HG03439 (cell line): ENCODE measurements around the gene PPP3R1.
"Not testable (repeated sequence)": the region's sequence is repeated elsewhere in the genome, so short reads cannot be mapped to it uniquely, and the experiment has no call there.

Experiments used
- ATAC-seq: cut with Tn5 transposase; IDR thresholded peaks from one replicate; pipeline ENCODE4 v1.9.1; 2021; ENCODE audit warnings: mild to moderate bottlenecking, moderate library complexity; ENCODE audit not compliant: unreplicated experiment

Gene PPP3R1

DNA sequence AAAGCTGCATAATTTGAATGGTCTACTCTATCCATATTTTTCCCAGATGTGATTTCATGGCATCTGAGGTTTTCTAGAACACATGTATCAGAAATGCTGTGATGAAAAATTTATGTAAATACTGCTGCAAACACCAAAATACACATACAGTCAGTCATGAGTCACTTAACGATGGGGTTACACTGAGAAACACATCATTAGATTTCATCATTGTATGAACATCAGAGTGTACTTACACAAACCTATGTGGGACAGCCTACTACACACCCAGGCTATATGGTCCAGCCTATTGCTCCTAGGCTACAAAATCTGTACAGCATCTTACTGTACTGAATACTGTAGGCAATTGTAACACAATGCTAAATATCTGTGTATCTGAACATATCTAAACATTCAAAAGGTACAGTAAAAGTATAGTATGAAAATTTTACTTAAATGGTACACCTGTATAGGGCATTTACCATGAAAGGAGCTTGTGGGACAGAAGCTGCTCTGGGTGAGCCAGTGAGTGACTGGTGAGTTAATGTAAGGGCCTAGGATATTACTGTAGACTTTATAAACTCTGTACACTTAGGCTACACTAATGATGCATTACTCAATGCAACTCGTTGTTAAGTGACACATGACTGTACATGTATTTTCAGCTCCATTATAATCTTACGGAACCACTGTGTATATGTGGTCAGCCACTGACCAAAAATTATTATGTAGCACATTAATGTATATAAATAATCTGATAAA, 61.2 kb downstream of the PPP3R1 start:
- ATAC-seq, result no peak

DNA sequence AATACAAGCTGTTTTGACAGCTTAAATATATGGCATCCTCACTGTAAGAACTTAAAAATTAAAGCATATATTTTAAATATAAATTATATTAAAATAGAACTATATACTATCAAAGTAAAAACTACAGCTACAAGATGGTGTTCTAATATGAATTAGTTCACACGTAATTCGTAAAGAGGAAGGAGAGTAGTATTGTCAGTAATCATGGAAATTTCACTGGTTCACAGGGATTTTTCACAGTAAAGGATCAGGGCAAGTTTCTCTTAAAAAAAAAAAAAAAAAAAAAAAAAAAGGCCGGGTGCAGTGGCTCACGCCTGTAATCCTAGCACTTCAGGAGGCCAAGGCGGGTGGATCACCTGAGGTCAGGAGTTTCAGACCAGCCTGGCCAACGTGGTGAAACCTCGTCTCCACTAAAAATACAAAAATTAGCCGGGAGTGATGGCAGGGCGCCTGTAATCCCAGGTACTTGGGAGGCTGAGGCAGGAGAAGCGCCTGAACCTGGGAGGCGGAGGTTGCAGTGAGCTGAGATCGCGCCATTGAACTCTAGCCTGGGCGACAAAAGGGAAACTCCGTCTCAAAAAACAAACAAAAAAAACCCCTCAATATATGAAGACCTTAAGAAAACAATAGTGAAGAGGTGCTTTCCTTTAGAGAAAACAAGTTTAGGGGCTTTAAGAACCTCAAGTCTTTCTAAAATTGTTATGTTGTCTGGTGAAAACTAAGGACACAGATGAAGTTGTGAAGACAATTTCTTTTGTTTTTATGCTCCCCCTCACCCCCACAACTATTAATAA, 62.1 kb downstream of the PPP3R1 start:
- ATAC-seq, result no peak

DNA sequence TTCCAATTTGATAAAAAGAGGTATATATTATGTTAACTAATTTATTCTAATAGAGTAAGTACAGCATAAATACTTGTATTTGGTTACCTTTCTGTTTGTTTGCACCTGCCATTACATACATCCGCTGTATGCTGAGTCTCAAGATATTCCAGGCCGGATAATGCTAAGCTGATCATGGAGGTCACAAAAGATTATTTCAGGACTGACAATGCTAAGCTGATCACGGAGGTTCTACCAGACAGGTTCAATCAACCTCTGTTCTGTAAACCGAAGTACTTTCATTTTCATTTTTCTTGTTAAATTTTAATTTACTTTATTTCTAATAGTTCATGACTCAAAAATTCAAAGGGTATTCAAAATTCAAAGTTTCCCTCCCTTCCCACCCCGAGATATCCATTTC, 63.5 kb downstream of the PPP3R1 start:
- no peak for ATAC-seq

DNA sequence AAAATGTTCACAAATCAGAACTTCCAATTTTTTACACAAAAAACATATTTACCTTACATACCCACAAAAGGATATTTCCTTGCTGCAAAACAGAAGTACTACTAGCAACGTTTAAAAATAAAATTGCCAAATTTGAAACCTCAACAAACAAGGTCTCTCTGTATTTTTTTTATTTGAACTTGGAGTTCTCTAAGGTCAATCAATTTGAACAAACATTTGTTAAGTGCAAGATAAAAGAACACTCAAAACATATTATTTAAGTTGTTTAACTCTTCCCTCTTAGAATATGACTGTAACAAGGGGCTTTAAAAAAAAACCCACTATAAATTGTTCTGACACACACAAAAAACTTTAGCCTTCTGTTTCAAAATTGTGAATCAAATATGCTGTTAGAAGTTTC, 65.0 kb downstream of the PPP3R1 start:
- no peak for ATAC-seq

DNA sequence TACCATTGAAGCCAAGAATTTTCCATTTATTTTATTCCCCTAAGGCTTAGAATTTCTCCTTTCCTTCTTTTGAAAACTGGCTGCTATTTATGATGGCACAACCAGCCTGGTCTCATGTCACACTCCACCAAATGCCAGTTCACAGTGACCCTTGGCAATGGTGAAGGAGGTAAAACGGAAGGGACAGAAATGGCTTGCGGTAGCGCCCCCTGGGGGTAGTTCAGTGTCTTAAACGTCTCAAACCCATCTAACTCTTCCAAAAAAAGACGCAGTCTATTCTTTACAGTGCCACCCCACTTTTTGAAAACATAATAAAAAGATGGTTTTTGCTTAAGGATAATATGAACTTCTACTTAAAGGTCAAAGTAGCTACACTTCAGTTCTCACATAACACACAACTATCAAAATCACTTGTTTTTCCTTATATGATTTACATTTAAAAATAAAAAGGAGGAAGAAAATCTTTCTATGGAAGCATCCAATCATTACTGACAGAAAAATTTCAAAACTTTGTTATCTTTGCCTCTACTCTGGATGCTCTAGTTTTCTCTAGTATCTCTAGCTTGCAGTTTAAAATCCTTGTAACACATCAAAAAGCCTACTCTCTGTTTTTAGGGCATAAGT, 66.7 kb downstream of the PPP3R1 start:
- no peak for ATAC-seq

DNA sequence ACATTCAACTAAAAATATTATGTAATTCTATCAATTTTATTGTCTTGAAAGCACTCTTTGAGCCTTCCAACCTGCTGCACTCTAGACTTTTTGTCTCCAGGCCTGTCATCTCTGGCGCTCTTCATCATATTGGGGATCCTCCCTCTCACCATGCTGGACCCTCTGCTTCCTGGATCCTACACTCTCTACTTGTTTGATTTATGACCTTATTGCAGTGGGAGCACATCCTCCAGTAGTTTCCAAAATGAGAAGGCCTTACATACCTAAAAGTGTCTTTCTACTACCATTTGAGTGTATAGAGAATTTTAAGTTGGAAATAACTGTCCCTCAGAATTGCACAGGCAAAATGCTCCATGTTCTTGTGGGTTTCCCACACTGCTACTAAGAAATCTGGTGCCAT, 69.4 kb downstream of the PPP3R1 start:
- ATAC-seq, result no peak

DNA sequence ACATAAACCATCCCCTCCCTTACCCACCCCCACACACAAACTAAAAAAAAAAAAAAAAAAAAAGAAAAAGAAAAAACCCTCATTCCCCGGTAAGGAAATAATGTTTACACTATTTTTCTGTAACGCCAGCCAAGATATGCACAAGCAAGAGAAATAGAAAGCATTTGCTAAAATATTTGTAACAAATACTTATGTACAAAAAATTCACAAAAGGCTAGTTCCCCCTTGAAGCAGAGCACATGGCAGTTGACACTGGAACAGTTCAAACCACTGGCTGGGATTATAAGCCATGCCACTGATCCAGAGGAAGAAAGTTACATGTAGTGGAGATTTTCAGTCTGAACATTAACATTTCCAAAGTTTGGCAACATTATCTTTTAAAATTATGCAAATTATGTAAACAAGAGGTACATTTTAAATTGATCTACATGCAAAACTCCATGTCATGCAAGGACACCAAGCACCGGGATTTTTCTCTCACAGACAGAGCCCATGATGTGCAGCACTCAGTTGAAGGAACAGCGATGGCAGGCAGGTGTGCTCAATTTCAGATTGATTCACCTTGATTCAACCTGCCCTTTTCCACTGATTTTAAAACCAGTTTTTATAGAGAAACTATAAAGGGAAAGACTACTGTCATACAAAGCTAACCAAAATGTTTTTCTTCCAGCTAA, 73.2 kb downstream of the PPP3R1 start:
- ATAC-seq, result no peak

DNA sequence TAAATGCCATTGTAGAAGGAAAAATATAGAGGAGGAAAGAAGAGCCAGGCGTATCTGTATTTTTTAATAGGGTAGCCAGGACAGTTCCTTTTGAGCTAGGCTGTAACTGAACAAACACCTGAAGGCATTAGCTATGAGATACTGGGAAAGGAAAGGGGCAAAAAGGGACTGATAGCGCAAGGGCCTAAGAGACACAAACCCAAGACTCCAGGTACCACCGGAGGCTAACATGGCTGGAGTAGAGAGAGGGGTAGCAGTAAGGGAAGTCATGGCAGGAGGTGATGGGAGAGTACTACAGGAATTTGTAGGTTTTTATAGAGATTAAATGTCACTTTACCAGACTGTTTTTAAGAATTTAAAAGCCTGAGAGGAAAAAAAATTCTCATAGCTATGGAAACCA, 73.9 kb downstream of the PPP3R1 start:
- no peak for ATAC-seq

DNA sequence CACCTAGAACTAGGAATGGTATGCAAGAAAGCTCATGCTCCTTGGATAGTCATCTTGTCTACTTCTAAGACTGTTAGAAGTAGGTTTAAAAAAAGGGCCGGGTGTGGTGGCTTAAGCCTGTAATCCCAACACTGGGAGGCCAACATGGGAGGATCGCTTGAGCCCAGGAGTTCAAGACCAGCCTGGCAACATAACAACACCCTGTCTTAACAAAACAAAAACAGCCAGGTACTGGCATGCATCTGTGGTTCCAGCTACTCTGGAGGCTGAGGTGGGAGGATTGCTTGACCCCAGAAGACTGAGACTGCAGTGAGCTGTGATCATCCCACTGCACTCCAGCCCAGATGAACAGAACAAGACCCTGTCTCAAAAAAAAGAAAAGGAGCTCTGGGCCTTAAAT, 74.8 kb downstream of the PPP3R1 start:
- no peak for ATAC-seq

DNA sequence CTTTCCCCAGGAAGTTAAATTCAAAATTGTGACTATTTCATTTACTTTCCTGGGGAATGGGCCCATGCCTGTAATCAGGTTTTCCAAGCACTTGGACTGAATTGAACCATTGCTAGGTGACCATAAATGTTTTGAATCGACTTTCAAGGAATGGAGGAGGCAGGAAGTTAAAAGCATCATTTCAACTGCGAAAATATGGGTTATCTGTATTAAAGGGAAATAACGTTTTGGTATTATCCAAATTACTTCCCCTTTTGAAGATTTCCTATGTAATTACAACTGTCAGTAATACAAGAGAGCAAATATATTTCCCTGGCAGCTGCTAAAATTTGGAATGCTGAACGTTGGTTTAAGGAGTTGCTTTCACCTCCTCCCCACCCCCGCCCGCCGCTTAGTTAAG, 75.7 kb downstream of the PPP3R1 start:
- ATAC-seq, result no peak

DNA sequence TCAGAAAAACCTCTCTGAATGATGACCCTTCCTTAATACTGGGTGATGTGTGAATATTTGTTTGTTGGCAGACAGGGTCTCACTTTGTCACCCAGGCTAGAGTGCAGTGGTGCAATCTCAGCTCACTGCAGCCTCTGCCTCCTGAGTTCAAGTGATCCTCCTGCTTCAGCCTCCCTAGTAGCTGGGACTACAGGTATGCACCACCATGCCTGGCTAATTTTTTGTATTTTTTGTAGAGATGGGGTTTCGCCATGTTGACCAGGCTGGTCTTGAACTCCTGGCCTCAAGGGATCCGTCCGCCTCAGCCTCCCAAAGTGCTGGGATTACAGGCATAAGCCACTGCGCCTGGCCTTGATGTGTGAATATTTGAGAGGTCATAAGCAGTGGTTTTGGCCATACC, 77.1 kb downstream of the PPP3R1 start:
- not testable (repeated sequence) for ATAC-seq

DNA sequence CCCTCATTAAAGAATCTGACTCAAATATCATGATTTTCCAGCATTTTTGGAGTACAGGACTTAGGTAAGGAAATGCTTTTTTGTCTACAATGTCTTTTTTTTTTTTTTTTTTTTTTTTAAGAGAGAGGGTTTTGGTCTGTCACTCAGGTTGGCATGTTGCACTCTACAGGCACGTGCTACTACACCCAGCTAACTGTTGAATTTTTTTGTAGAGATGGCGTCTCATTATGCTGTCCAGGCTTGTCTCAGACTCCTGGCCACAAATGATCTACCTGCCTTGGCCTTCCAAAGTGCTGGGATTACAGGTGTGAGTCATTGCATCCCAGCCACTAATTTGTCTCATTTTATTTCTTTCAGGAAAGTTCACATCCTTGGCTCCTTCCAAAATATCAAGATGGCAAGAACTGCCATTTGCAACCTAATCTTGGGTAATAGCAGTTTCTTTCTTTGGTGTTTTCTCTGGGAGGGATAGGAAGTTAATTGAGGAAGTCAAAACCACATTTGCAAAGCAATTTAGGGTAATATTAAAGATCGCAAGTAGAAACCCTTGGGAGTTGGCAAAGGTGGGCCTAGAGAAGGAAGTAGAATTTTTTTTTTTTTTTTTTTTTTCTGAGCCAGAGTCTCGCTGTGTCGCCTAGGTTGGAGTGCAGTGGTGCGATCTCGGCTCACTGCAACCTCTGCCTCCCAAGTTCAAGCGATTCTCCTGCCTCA, 79.2 kb downstream of the PPP3R1 start:
- ATAC-seq, result no peak

DNA sequence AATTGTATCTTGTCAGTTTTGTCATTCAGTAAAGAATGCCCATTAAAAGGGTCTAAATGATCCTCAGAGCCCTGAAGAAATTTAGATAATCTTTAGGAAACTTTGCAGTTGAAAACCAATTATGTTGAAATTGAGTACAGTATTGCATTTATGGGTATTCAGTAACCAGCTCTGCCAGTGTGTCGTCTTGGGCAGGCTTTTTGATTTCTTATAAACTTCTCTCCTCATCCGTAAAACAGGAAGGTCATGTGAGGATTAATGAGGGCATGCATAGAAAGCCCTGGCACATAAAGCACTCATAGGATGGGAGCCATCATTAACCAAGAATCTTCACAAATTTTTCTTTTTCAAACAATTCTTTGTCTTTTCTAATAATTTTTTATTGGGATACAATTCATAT, 79.8 kb downstream of the PPP3R1 start:
- no peak for ATAC-seq

DNA sequence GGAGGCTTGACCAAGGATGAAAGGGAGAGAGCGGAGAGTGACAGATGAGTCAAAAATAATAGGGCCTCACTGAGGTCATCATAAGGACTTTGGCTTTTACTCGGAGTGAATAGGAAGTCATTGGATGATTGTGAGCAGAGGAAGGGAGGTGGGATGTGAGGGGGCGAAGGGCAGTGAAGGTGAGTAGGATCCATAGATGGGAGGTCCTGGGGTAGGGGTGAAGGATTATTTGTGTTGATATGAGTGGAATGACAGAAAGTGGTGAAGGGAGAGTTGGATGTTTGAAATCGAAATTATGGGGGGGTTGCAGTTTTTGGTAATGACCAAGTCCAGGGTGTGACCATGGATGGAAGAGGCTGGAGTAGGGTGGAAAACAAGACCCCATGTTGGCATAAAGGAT, 80.6 kb downstream of the PPP3R1 start:
- ATAC-seq, result no peak

DNA sequence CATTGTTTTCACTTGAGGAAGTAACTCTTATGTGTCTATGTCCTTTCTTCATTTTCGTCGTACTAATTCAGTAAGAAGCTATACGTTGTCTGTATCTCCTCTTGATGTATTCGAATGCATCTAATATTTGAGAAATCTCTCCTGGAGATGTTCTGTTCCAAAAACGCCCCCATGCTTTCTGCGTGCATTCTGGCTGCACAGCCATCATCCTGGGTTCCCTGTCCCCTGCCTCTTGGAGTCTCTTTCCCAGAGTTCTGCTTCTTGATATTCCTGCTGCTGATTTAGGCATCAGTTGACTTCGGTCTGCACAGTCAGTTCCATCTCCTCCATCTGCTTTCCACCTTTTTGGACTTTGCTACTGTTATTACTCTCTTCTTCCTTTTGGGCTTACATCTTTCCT, 81.2 kb downstream of the PPP3R1 start:
- no peak for ATAC-seq

DNA sequence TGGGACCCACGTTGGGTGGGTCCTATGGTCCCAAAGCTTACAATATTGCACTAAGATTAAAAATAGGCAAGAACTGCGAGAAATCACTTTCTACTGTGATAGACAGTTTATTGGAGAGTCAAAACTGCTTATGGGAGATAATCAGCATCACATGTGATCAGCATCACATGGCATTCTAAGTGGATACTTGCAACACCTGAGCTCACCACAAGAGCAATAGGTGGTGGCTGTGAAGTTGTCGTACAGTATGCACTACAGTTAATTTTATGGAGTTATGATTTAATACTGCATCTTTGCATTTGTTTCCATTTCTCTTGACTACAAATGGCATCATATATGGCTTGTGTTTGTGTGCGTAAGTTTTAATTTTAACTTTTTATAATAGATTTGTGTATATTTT, 83.0 kb downstream of the PPP3R1 start:
- ATAC-seq, result no peak

DNA sequence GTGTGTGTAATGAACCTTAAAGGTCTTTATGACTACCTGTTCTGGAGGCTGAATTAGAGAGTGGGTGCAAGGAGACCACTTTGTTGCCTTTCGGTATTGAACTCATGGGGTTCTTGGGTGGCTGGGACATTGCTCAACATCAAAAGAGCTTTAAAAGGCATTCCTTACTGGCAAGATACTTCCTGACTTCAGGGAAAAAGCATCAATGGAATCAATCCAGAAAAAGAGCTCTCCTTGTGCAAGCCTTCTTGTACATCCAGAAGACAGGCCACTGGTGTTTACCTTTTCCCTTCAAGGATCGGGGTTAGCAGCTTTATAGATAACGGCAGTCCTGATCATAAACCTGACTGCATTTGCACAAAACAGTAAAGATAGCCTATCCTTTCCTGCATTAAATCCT, 85.1 kb downstream of the PPP3R1 start:
- no peak for ATAC-seq

DNA sequence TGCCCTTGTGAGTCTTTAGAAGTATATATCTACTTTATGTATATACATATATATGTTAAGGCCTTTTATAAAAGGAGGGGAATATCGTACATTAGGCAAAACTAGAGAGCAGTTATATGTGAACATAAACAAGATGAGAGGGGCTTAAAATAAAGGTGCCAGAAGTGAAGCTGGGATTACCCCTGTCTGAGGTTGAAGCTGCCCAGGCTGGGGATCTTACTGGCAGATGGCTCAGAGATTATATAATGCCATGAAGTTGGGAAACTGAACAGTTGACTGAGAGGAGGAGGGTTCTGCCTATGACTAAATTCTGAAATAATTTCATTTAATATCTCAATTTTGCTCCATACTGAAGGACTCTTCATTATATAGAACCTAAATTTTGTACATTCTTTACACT, 88.7 kb downstream of the PPP3R1 start:
- no peak for ATAC-seq

DNA sequence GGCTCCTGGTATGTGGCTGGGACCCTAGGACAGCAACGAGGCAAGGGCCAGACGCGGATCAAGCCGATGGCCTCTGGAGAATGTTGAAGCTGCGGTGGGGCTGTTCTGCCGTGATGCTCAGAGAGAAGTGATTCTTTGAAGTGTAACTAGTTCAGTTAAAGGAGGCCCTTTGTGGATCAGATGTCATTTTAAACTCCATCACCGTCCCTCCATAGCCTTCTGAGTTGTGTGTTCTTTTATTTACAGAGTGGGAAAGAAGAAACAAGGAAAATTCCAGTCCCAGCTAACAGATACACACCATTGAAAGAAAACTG, 94.2 kb downstream of the PPP3R1 start:
- no peak for ATAC-seq

DNA sequence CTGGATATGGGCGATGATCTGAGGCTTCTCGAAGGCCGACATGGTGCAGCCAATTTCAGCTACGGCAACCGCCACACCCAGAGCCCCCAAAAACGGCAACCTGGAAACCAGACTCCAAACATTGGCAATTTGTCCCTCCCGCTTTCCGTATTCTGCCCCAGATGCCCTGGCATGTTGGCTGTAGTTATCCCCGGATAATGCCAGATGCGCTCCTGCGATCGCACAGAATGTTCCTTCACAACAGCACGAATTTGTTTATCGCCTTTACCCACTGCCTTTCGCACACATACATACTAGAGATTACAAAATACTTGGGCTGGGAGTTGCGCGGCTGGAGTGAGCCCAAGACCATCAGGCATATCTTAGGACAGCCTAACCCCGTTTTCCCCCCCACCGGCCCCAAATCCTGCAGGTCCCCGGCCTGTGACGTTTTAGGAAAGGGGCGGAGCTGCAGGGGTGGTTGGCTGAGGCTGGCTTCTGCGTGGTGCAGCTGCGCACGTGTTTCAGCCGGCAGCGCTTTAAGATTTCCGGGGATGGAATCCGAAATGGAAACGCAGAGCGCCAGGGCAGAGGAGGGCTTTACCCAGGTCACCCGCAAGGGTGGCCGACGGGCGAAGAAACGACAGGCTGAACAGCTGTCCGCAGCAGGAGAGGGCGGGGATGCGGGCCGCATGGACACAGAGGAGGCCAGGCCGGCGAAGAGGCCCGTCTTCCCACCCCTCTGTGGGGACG, 94.8 kb downstream of the PPP3R1 start, which contains the start of gene PNO1:
Gene PNO1, plus strand, starts transcription at position 487 of the 732 bp plus-strand sequence. Its CDS starts 47 bp downstream, at position 534.
- peak; percentile 89 for ATAC-seq
